ENCODE data around the gene ZBTB40.

Gene ZBTB40

DNA sequence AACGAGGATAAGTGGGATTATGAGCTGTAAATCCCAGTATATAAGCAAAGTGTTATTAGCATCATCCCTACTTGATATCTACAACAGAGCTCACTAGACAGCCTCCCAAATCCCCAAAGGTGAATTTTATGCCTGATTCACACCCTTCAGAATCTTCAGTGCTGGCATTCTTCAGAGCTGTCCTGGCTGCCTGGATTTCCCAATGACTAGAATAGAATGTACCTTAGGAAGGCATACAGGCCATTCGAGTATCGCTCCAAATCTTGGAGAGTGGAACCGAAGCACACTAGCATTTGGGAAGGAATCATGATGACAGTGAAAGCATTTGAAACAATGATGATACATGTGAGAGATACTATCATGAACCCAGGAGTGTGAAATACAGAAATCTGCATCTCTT, 22.3 kb downstream of the ZBTB40 start:
- Histone ChIP-seq H3K4me3 (ENCODE audit: low read depth, low read length, poor library complexity, severe bottlenecking) (no peak overlapping the region), H3K9me2 (ENCODE audit: low read depth, low read length) (no peaks in the 10 kb centered on the region), H3K27me3 (ENCODE audit: insufficient read depth, low read length) (no peaks in the 10 kb centered on the region), H3F3A (ENCODE audit: insufficient read depth, low read length) (no peaks in the 10 kb centered on the region), H3K36me3 (ENCODE audit: insufficient read depth, low read length) (no peaks in the 10 kb centered on the region; the same call in 1 of the 2 replicates), H2AFZ (ENCODE audit: low read length) (no peak overlapping the region), H3K9me3 (ENCODE audit: low read length) (no peaks in the 10 kb centered on the region), H3K9ac (ENCODE audit: low read length) (no peak overlapping the region), H3K4me2 (ENCODE audit: low read length) (no peak overlapping the region), H4K20me1 (ENCODE audit: insufficient read depth, low read length) (no peaks in the 10 kb centered on the region), H3K79me2 (ENCODE audit: insufficient read depth, low read length) (no peaks in the 10 kb centered on the region), H3K4me1 (ENCODE audit: insufficient read depth, low read length, severe bottlenecking) (no peaks in the 10 kb centered on the region), H3K27ac (ENCODE audit: low read depth, low read length, poor library complexity, severe bottlenecking) (no peak overlapping the region)
- TF ChIP-seq, protein P1, sequence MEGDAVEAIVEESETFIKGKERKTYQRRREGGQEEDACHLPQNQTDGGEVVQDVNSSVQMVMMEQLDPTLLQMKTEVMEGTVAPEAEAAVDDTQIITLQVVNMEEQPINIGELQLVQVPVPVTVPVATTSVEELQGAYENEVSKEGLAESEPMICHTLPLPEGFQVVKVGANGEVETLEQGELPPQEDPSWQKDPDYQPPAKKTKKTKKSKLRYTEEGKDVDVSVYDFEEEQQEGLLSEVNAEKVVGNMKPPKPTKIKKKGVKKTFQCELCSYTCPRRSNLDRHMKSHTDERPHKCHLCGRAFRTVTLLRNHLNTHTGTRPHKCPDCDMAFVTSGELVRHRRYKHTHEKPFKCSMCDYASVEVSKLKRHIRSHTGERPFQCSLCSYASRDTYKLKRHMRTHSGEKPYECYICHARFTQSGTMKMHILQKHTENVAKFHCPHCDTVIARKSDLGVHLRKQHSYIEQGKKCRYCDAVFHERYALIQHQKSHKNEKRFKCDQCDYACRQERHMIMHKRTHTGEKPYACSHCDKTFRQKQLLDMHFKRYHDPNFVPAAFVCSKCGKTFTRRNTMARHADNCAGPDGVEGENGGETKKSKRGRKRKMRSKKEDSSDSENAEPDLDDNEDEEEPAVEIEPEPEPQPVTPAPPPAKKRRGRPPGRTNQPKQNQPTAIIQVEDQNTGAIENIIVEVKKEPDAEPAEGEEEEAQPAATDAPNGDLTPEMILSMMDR (IDR thresholded peaks at IDR 0.05; ENCODE audit: low read length) = no peak
- TF ChIP-seq EZH2 (IDR thresholded peaks at IDR 0.05; ENCODE audit: borderline replicate concordance, low read length) = no peak

DNA sequence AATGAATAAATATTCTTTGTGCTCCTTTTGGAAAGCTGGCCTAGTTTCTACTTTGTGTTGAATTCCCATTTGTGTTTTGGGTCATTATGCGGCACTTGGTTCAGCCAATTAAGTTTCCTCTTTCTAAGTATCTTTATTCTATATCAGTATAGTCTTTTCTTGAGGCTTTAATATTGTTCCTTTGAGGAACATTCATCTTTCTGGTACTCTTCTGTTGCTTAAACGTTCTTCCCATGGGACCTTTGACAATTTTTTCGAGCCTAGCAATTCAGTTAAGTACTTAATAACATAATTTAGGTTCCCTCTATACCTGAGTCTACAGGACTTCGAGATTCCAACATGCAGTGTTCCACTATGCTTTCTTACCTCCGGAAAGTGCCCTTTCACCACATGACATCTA, 24.9 kb downstream of the ZBTB40 start:
- 0 out of 2 replicates have a peak, but pooled peaks cover 6% of the 10 kb centered on the region for H3K9me3 ChIP-seq (ENCODE audit: low read length)
- H3K9me2 ChIP-seq (ENCODE audit: low read depth, low read length) = no peaks in the 10 kb centered on the region
- no peak overlapping the region for H3K4me2 ChIP-seq (ENCODE audit: low read length)
- no peak overlapping the region for H3K27ac ChIP-seq (ENCODE audit: low read depth, low read length, poor library complexity, severe bottlenecking)
- no peak for TF ChIP-seq EZH2 (IDR thresholded peaks at IDR 0.05; ENCODE audit: borderline replicate concordance, low read length)
- TF ChIP-seq, protein P1 (IDR thresholded peaks at IDR 0.05; ENCODE audit: low read length) = no peak
- no peak overlapping the region for H2AFZ ChIP-seq (ENCODE audit: low read length)
- no peaks in the 10 kb centered on the region; the same call in 1 of the 2 replicates for H3K36me3 ChIP-seq (ENCODE audit: insufficient read depth, low read length)
- no peaks in the 10 kb centered on the region for H3K27me3 ChIP-seq (ENCODE audit: insufficient read depth, low read length)
- H3K4me1 ChIP-seq (ENCODE audit: insufficient read depth, low read length, severe bottlenecking) = no peaks in the 10 kb centered on the region
- H3F3A ChIP-seq (ENCODE audit: insufficient read depth, low read length) = no peaks in the 10 kb centered on the region
- H3K4me3 ChIP-seq (ENCODE audit: low read depth, low read length, poor library complexity, severe bottlenecking) = no peak overlapping the region
- no peaks in the 10 kb centered on the region for H4K20me1 ChIP-seq (ENCODE audit: insufficient read depth, low read length)
- H3K9ac ChIP-seq (ENCODE audit: low read length) = no peak overlapping the region
- H3K79me2 ChIP-seq (ENCODE audit: insufficient read depth, low read length) = no peaks in the 10 kb centered on the region

- no peak overlapping the region for H2AFZ ChIP-seq (ENCODE audit: low read length)
- H3F3A ChIP-seq (ENCODE audit: insufficient read depth, low read length) = no peaks in the 10 kb centered on the region
- H4K20me1 ChIP-seq (ENCODE audit: insufficient read depth, low read length) = no peaks in the 10 kb centered on the region
- H3K79me2 ChIP-seq (ENCODE audit: insufficient read depth, low read length) = peaks cover 17% of the 10 kb centered on the region
- H3K9me2 ChIP-seq (ENCODE audit: low read depth, low read length) = no peaks in the 10 kb centered on the region
- no peak overlapping the region for H3K4me2 ChIP-seq (ENCODE audit: low read length)
- no peaks in the 10 kb centered on the region for H3K27me3 ChIP-seq (ENCODE audit: insufficient read depth, low read length)
- H3K36me3 ChIP-seq (ENCODE audit: insufficient read depth, low read length) = no peaks in the 10 kb centered on the region; the same call in 1 of the 2 replicates
- no peak for TF ChIP-seq EZH2 (IDR thresholded peaks at IDR 0.05; ENCODE audit: borderline replicate concordance, low read length)
- TF ChIP-seq, protein P1 (IDR thresholded peaks at IDR 0.05; ENCODE audit: low read length) = no peak
- H3K4me1 ChIP-seq (ENCODE audit: insufficient read depth, low read length, severe bottlenecking) = no peaks in the 10 kb centered on the region
- H3K9ac ChIP-seq (ENCODE audit: low read length) = no peak overlapping the region
- no peak overlapping the region for H3K27ac ChIP-seq (ENCODE audit: low read depth, low read length, poor library complexity, severe bottlenecking)
- peaks cover 6% of the 10 kb centered on the region; the same call in 1 of the 2 replicates for H3K9me3 ChIP-seq (ENCODE audit: low read length)
- no peak overlapping the region for H3K4me3 ChIP-seq (ENCODE audit: low read depth, low read length, poor library complexity, severe bottlenecking)
Measured at GRCh38 chr1:22483121-22483520, 31.5 kb downstream of the ZBTB40 start.

Data from OCI-LY1 (cell line).